Measurements from ENCODE around the gene NTRK2. TPM values are rescaled to one million over a fixed set of nuclear protein-coding genes. Genes with fewer than 3 reads are reported as not detected.
"Not testable (repeated sequence)": the region's sequence is repeated elsewhere in the genome, so short reads cannot be mapped to it uniquely, and the experiment has no call there.

The NTRK2 gene
- total RNA-seq, 1 experiment from 2014 or later = not detected

DNA sequence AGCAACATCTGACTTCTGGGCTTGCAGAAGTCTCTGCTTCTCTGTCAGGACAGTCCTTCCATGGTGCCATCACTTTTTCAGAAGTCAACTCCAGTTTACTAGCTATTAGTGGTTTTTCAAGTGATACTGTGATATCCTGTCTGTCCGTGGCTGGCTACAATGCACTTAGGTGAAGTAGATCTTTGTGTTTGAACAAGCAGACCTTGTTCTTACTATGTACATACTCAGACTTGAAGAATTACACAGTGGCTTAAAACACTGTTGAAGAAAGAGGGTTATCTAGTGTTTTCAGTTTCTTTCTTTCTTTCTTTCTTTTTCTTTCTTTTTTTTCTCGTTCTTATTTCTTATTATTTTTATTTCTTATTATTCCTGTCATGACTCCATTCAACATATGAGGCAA lies 228.7 kb downstream of the NTRK2 start:
- intact Hi-C loops (cut with micrococcal nuclease; ENCODE audit: unreplicated experiment) = no loop called here
- Histone ChIP-seq H3K9me2 (ENCODE audit: insufficient read depth) (no peaks in the 10 kb centered on the region), H2AFZ (no peak overlapping the region; the same call in 1 of the 2 replicates), H3F3A (ENCODE audit: insufficient read depth, low read depth) (no peaks in the 10 kb centered on the region), H3K4me3 (no peak overlapping the region), H3K4me1 (replicated peaks; ENCODE audit: insufficient read depth) (no peaks in the 10 kb centered on the region), H3K4me2 (no peak overlapping the region), H3K9me3 (ENCODE audit: insufficient read depth, low read depth) (no peaks in the 10 kb centered on the region), H4K20me1 (ENCODE audit: insufficient read depth) (no peaks in the 10 kb centered on the region), H3K79me2 (ENCODE audit: low read depth) (no peaks in the 10 kb centered on the region), H3K27ac (no peak overlapping the region), H3K27me3 (ENCODE audit: insufficient read depth, low read depth) (peaks cover 19% of the 10 kb centered on the region; the same call in 1 of the 2 replicates), H3K36me3 (ENCODE audit: low read depth) (no peaks in the 10 kb centered on the region)
- POLR2A ChIA-PET (ENCODE audit: unreplicated experiment) = no interaction called here
- TF ChIP-seq EZH2 (IDR thresholded peaks at IDR 0.05; ENCODE audit: low read depth) = no peak
- TF ChIP-seq, protein P1, sequence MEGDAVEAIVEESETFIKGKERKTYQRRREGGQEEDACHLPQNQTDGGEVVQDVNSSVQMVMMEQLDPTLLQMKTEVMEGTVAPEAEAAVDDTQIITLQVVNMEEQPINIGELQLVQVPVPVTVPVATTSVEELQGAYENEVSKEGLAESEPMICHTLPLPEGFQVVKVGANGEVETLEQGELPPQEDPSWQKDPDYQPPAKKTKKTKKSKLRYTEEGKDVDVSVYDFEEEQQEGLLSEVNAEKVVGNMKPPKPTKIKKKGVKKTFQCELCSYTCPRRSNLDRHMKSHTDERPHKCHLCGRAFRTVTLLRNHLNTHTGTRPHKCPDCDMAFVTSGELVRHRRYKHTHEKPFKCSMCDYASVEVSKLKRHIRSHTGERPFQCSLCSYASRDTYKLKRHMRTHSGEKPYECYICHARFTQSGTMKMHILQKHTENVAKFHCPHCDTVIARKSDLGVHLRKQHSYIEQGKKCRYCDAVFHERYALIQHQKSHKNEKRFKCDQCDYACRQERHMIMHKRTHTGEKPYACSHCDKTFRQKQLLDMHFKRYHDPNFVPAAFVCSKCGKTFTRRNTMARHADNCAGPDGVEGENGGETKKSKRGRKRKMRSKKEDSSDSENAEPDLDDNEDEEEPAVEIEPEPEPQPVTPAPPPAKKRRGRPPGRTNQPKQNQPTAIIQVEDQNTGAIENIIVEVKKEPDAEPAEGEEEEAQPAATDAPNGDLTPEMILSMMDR (conservative IDR thresholded peaks at IDR 0.05) = no peak
- CTCF ChIA-PET = no interaction called here
- DNase-seq = no peak
- no TSS peak for BruUV-seq (replicated peaks)

DNA sequence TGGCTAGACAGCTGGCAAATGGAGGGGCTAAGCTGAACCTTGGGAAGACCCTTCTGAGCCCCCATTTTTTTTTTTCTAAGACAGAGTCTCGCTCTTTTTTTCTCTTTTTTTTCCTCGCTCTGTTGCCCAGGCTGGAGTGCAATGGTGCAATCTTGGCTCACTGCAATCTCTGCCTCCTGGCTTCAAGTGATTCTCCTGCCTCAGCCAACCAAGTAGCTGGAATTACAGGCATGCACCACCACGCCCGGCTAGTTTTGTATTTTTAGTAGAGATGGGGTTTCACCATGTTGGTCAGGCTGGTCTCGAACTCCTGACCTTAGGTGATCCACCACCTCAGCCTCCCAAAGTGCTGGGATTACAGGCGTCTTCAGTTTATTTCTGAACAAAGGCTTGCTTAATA lies 229.1 kb downstream of the NTRK2 start:
- POLR2A ChIA-PET (ENCODE audit: unreplicated experiment); H3K79me2 ChIP-seq (ENCODE audit: low read depth); CTCF ChIA-PET: not testable (repeated sequence)

DNA sequence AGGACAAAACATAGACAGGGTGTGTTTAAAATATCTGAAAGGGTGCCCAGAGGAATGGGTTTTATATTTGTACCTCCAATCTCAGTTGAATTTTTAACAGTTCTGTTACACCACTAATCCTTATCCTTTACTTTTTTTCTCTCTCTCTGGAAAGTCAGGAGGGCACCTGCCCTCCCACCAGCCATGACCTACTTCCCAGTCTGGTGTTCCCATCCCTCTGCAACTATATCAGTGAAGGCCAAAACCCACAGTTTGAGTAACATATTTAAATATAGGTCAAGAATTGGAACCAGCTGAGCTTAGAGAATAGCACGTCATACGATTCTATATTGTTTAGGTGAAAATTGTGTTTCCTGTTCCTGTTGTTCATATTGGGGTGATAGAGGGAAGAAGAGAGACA lies 229.8 kb downstream of the NTRK2 start:
- peaks cover 19% of the 10 kb centered on the region; the same call in 1 of the 2 replicates for H3K27me3 ChIP-seq (ENCODE audit: insufficient read depth, low read depth)
- no peaks in the 10 kb centered on the region for H3K79me2 ChIP-seq (ENCODE audit: low read depth)
- POLR2A ChIA-PET (ENCODE audit: unreplicated experiment) = no interaction called here
- no peaks in the 10 kb centered on the region for H3K9me3 ChIP-seq (ENCODE audit: insufficient read depth, low read depth)
- no peaks in the 10 kb centered on the region for H3F3A ChIP-seq (ENCODE audit: insufficient read depth, low read depth)
- H2AFZ ChIP-seq = no peak overlapping the region
- CTCF ChIA-PET = no interaction called here
- H3K36me3 ChIP-seq (ENCODE audit: low read depth) = no peaks in the 10 kb centered on the region
- H3K9me2 ChIP-seq (ENCODE audit: insufficient read depth) = no peaks in the 10 kb centered on the region
- intact Hi-C loops (cut with micrococcal nuclease; ENCODE audit: unreplicated experiment) = no loop called here
- no peaks in the 10 kb centered on the region for H4K20me1 ChIP-seq (ENCODE audit: insufficient read depth)
- no peak for DNase-seq
- no peak overlapping the region for H3K27ac ChIP-seq
- H3K4me3 ChIP-seq = no peak overlapping the region
- TF ChIP-seq EZH2 (IDR thresholded peaks at IDR 0.05; ENCODE audit: low read depth) = no peak
- TF ChIP-seq, protein P1 (conservative IDR thresholded peaks at IDR 0.05) = no peak
- no TSS peak for BruUV-seq (replicated peaks)
- H3K4me1 ChIP-seq (replicated peaks; ENCODE audit: insufficient read depth) = no peaks in the 10 kb centered on the region
- no peak overlapping the region for H3K4me2 ChIP-seq

More for the DNA sequence above, 229.1 kb downstream of the NTRK2 start:
- H2AFZ ChIP-seq; H3K4me1 ChIP-seq (replicated peaks; ENCODE audit: insufficient read depth); BruUV-seq (replicated peaks); H3K9me2 ChIP-seq (ENCODE audit: insufficient read depth); H3K4me2 ChIP-seq; intact Hi-C loops (cut with micrococcal nuclease; ENCODE audit: unreplicated experiment); H3K27ac ChIP-seq; H4K20me1 ChIP-seq (ENCODE audit: insufficient read depth); H3K4me3 ChIP-seq; DNase-seq; H3K36me3 ChIP-seq (ENCODE audit: low read depth); H3K9me3 ChIP-seq (ENCODE audit: insufficient read depth, low read depth); H3F3A ChIP-seq (ENCODE audit: insufficient read depth, low read depth): not testable (repeated sequence)
- peaks cover 19% of the 10 kb centered on the region; the same call in 1 of the 2 replicates for H3K27me3 ChIP-seq (ENCODE audit: insufficient read depth, low read depth)

DNA sequence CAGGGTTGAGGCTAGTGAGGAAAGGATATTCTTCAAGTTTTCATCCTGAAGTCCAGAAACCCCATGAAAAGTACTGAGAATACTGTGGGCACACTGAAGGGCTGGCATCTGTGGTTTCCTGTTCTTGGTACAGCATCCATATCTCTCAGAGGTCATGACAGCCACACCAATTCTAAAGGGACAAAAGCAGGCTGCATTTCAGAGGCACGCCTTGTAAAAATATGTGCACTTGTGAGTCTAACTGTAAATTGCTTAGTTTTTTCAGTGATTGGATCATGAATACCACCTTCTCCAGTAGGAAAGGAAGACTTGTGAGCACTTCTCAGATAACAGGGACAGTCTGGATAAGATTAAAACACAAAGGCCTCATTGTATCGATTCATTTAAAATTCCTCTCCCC lies 230.9 kb downstream of the NTRK2 start:
- no peaks in the 10 kb centered on the region for H4K20me1 ChIP-seq (ENCODE audit: insufficient read depth)
- ChIA-PET CTCF (no interaction called here), POLR2A (ENCODE audit: unreplicated experiment) (no interaction called here)
- no peaks in the 10 kb centered on the region for H3K36me3 ChIP-seq (ENCODE audit: low read depth)
- H3K27me3 ChIP-seq (ENCODE audit: insufficient read depth, low read depth) = peaks cover 13% of the 10 kb centered on the region; the same call in 1 of the 2 replicates
- H3K4me1 ChIP-seq (replicated peaks; ENCODE audit: insufficient read depth) = no peaks in the 10 kb centered on the region
- no peak overlapping the region for H2AFZ ChIP-seq
- TF ChIP-seq, protein P1 (conservative IDR thresholded peaks at IDR 0.05) = no peak
- TF ChIP-seq EZH2 (IDR thresholded peaks at IDR 0.05; ENCODE audit: low read depth) = no peak
- no peak overlapping the region for H3K27ac ChIP-seq
- intact Hi-C loops (cut with micrococcal nuclease; ENCODE audit: unreplicated experiment) = no loop called here
- no peak for DNase-seq
- H3K9me2 ChIP-seq (ENCODE audit: insufficient read depth) = no peaks in the 10 kb centered on the region
- H3K4me2 ChIP-seq = no peak overlapping the region
- BruUV-seq (replicated peaks) = no TSS peak
- no peaks in the 10 kb centered on the region for H3F3A ChIP-seq (ENCODE audit: insufficient read depth, low read depth)
- H3K79me2 ChIP-seq (ENCODE audit: low read depth) = no peaks in the 10 kb centered on the region
- H3K4me3 ChIP-seq = no peak overlapping the region
- no peaks in the 10 kb centered on the region for H3K9me3 ChIP-seq (ENCODE audit: insufficient read depth, low read depth)
